Measurements from ENCODE around the gene OR4D1. TPM values are rescaled to one million over a fixed set of nuclear protein-coding genes. Genes with fewer than 3 reads are reported as not detected.

OR4D1 gene
- total RNA-seq, 2 experiments from 2014 or later, result 0.49 to 0.70 TPM

DNA sequence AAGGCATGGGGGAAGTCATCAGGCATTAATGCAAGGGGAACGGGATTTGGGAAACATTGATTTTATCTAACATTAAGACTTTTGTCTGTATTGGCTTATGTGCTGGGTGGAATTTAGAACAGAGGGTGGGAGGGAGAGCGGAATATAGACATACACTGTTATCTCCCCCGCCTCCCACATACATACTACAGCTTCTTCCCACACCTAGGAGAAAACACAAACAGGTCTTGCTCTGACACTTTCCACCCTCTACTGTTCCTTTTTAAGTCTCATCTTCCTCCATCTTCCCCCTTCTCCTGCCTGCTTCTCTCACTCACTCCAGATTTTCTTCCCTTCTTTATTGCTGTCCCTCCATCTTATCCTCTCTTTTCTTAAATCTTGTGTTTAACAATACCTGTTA lies 425 bp downstream of the OR4D1 start:
- Histone ChIP-seq H3K4me3 (ENCODE audit: low read length) (no peak overlapping the region), H3K4me1 (ENCODE audit: insufficient read depth, low read length) (peaks cover 28% of the 10 kb centered on the region), H3K9me3 (ENCODE audit: control insufficient read depth in 1 of 2, insufficient read depth in 1 of 2, low read length in 2 of 2) (peaks cover 6 to 22% of the 10 kb centered on the region in 2 experiments), H3K27me3 (ENCODE audit: control insufficient read depth in 1 of 2, insufficient read depth in 2 of 2, low read length in 2 of 2) (no peaks in the 10 kb centered on the region), H3K36me3 (ENCODE audit: insufficient read depth, low read length) (no peaks in the 10 kb centered on the region), H3K27ac (ENCODE audit: low read depth in 1 of 2, low read length in 2 of 2) (no peak overlapping the region)
- TF ChIP-seq, protein P1, sequence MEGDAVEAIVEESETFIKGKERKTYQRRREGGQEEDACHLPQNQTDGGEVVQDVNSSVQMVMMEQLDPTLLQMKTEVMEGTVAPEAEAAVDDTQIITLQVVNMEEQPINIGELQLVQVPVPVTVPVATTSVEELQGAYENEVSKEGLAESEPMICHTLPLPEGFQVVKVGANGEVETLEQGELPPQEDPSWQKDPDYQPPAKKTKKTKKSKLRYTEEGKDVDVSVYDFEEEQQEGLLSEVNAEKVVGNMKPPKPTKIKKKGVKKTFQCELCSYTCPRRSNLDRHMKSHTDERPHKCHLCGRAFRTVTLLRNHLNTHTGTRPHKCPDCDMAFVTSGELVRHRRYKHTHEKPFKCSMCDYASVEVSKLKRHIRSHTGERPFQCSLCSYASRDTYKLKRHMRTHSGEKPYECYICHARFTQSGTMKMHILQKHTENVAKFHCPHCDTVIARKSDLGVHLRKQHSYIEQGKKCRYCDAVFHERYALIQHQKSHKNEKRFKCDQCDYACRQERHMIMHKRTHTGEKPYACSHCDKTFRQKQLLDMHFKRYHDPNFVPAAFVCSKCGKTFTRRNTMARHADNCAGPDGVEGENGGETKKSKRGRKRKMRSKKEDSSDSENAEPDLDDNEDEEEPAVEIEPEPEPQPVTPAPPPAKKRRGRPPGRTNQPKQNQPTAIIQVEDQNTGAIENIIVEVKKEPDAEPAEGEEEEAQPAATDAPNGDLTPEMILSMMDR (IDR thresholded peaks at IDR 0.05), result no peak
- ChIA-PET CTCF (no interaction called here), POLR2A (no interaction called here)
- DNase-seq, result no peak
- Mint-ChIP-seq H3K9me3 (peaks cover 29% of the 10 kb centered on the region), H3K4me3 (no peak overlapping the region), H3K27ac (no peak overlapping the region), H3K4me1 (ENCODE audit: low read depth) (peaks cover 56% of the 10 kb centered on the region), H3K27me3 (no peaks in the 10 kb centered on the region), H3K36me3 (ENCODE audit: low read depth) (peaks cover 72% of the 10 kb centered on the region)
- ATAC-seq (ENCODE audit: poor library complexity), result no peak
- intact Hi-C loops (cut with DNase I, micrococcal nuclease), result no loop called here

DNA sequence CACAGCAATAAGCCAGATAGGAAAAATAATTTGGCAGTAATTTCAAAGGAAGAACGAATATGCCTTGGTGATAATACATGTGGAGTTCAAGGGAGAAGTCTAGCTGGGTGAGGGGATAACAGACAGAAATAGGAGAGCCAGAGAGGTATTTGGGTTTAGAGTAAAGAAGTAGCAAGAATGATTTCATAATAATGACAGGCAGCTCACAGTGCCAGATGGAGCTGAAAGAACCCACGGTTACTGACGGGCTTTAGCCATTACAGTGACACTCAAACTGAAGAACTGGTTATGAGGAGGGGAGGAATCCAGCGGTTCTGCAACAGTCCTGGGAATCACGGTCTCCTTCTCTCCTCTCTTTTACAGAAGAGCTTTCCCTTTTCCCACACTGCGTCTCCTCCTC lies 2.2 kb downstream of the OR4D1 start:
- DNase-seq (no peak), ATAC-seq (ENCODE audit: poor library complexity) (no peak)
- Histone ChIP-seq H3K9me3 (ENCODE audit: control insufficient read depth in 1 of 2, insufficient read depth in 1 of 2, low read length in 2 of 2) (peaks cover 0 to 6% of the 10 kb centered on the region in 2 experiments), H3K27me3 (ENCODE audit: control insufficient read depth in 1 of 2, insufficient read depth in 2 of 2, low read length in 2 of 2) (no peaks in the 10 kb centered on the region), H3K36me3 (ENCODE audit: insufficient read depth, low read length) (no peaks in the 10 kb centered on the region), H3K4me1 (ENCODE audit: insufficient read depth, low read length) (peaks cover 46% of the 10 kb centered on the region), H3K27ac (ENCODE audit: low read depth in 1 of 2, low read length in 2 of 2) (no peak overlapping the region), H3K4me3 (ENCODE audit: low read length) (no peak overlapping the region)
- H3K27me3 Mint-ChIP-seq, result no peaks in the 10 kb centered on the region
- peaks cover 27% of the 10 kb centered on the region for H3K9me3 Mint-ChIP-seq
- peaks cover 73% of the 10 kb centered on the region for H3K4me1 Mint-ChIP-seq (ENCODE audit: low read depth)
- H3K4me3 Mint-ChIP-seq, result no peak overlapping the region
- H3K36me3 Mint-ChIP-seq (ENCODE audit: low read depth), result peaks cover 58% of the 10 kb centered on the region
- peak overlapping the region; percentile 25 for H3K27ac Mint-ChIP-seq
- intact Hi-C loops (cut with DNase I, micrococcal nuclease), result no loop called here
- POLR2A ChIA-PET, result interaction anchor here (1.6 kb wide), 1 partner anchor 300 kb away, joined by 4 read pairs; the partner anchor contains the start of gene MRPS23
- CTCF ChIA-PET, result no interaction called here
- TF ChIP-seq, protein P1 (IDR thresholded peaks at IDR 0.05), result no peak

DNA sequence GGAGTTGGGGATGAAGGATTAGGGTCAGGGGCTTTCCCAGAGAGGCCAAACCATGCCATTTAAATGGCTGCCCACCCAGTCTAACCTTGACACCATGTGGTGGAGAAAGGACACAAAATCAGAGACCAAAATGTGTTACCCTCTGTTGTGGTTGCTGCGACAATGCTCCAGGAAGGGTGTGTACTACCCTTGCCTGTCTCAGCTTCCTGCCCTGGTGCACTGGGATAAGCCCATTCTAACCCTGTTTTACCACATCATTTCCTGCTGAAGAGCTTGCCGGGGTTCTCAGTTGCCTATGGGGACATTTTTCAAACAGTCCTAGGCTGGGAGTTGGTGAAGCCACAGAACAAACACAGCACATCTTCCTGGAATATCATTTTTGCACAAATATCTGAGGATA lies 4.9 kb downstream of the OR4D1 start:
- Histone ChIP-seq H3K27ac (ENCODE audit: low read depth in 1 of 2, low read length in 2 of 2) (peak overlapping the region; percentile 64 to 82), H3K4me1 (ENCODE audit: insufficient read depth, low read length) (peaks cover 70% of the 10 kb centered on the region), H3K36me3 (ENCODE audit: insufficient read depth, low read length) (no peaks in the 10 kb centered on the region), H3K4me3 (ENCODE audit: low read length) (no peak overlapping the region), H3K9me3 (ENCODE audit: control insufficient read depth in 1 of 2, insufficient read depth in 1 of 2, low read length in 2 of 2) (no peaks in the 10 kb centered on the region), H3K27me3 (ENCODE audit: control insufficient read depth in 1 of 2, insufficient read depth in 2 of 2, low read length in 2 of 2) (no peaks in the 10 kb centered on the region)
- Mint-ChIP-seq H3K27ac (peak overlapping the region; percentile 92), H3K9me3 (peaks cover 16% of the 10 kb centered on the region), H3K4me1 (ENCODE audit: low read depth) (peaks cover 88% of the 10 kb centered on the region), H3K27me3 (no peaks in the 10 kb centered on the region), H3K36me3 (ENCODE audit: low read depth) (peaks cover 39% of the 10 kb centered on the region), H3K4me3 (peak overlapping the region; percentile 73)
- ChIA-PET POLR2A (interaction anchor here (0.7 to 2.8 kb wide), 11 partner anchors 10 to 303 kb away, joined by 3 to 21 read pairs (median 6); partner anchors contain the start of genes DYNLL2, MRPS23, OR4D2 and SRSF1), CTCF (no interaction called here)
- ATAC-seq (ENCODE audit: poor library complexity) (peak; percentile 86), DNase-seq (peak; percentile 42 to 94 (median 62))
- intact Hi-C loops (cut with DNase I, micrococcal nuclease), result loop anchor here in 1 of 2 experiments (2.0 kb wide), 1 partner anchor 20 kb away; no protein-coding TSS in a partner anchor
- TF ChIP-seq, protein P1 (IDR thresholded peaks at IDR 0.05), result no peak

All from CD4-positive, alpha-beta T cell (primary cell).